A549 (cell line): Measurements from ENCODE around the gene FOXO3. TPM values are rescaled to one million over a fixed set of nuclear protein-coding genes. Genes with fewer than 3 reads are reported as not detected.
A peak's percentile ranks its signal among the peaks of the same experiment; 100 is the strongest.

ENCODE experiments used
- ATAC-seq, 2 experiments: fragments of 200-7000 bp in 1 of 2; fragments of >200 bp in 1 of 2; cut with Nextera tagmentation in 1 of 2; cut with Tn5 transposase in 1 of 2; 3 replicates each; pipeline versions ENCODE4 v1.8.0 to v1.9.1; 2018 to 2020; ENCODE audit warnings: mild to moderate bottlenecking in 1 of 2, moderate library complexity in 1 of 2
- CTCF ChIA-PET: fragments of 300-600 bp; sonication (Branson Sonifier 250); formaldehyde crosslinking; extraction: SDS; loops from one replicate; lab custom pipeline; 2021; ENCODE audit warnings: antibody characterized with exemption, inconsistent platforms; lab: Yijun Ruan, JAX
- POLR2A ChIA-PET: fragments of 350-600 bp; formaldehyde crosslinking; extraction: SDS; loops from one replicate; lab custom pipeline; 2021; ENCODE audit warnings: antibody characterized with exemption, inconsistent platforms; lab: Yijun Ruan, JAX
- DNase-seq, 2 experiments: peaks; one replicate each; pipeline versions ENCODE4 v3.0.0 to v3.0.0-alpha.2; 2011 to 2016; ENCODE audit warnings: low read depth in 1 of 2, low spot score in 1 of 2
- FAIRE-seq: peaks from 2 replicates; lab custom pipeline; 2011; peaks lifted over from hg19 to GRCh38; lab: Jason Lieb, UNC
- H3K27ac ChIP-seq, 2 experiments: fragments of >200 bp; sonication (Bioruptor Twin); formaldehyde crosslinking; 3 replicates each; pipeline ENCODE4 v1.5.1; 2016 to 2017
- H3K4me1 ChIP-seq: fragments of >200 bp; sonication (Bioruptor Twin); formaldehyde crosslinking; 3 replicates; pipeline ENCODE4 v1.6.1; 2016
- H3K4me2 ChIP-seq: fragments of >200 bp; sonication (Bioruptor Twin); formaldehyde crosslinking; 3 replicates; pipeline ENCODE4 v1.6.1; 2016
- H3K4me3 ChIP-seq: fragments of >200 bp; sonication (Bioruptor Twin); formaldehyde crosslinking; 3 replicates; pipeline ENCODE4 v1.5.1; 2016
- H3K9me3 ChIP-seq: fragments of >200 bp; sonication (Bioruptor Twin); formaldehyde crosslinking; 3 replicates; pipeline ENCODE4 v1.6.1; 2016
- BHLHE40 ChIP-seq: IDR thresholded peaks from 2 replicates; pipeline ENCODE4 v1.6.1; 2012; ENCODE audit warnings: low read depth, low read length, inconsistent platforms
- CBX2 ChIP-seq: fragments of 200-600 bp; sonication (generic); IDR thresholded peaks from 2 replicates; pipeline ENCODE4 v1.6.1; 2016; ENCODE audit warnings: low read depth, mild to moderate bottlenecking, borderline replicate concordance
- CBX8 ChIP-seq: fragments of 200-600 bp; sonication (generic); IDR thresholded peaks from 2 replicates; pipeline ENCODE4 v1.6.1; 2016
- CEBPB ChIP-seq, 2 experiments: fragments of >200 bp in 1 of 2; sonication (Bioruptor Twin) in 1 of 2; formaldehyde crosslinking in 1 of 2; IDR thresholded peaks; 2 replicates each; pipeline ENCODE4 v1.6.1; 2012 to 2016
- EHF ChIP-seq: fragments of 250-450 bp; sonication (Bioruptor Pico); IDR thresholded peaks from 2 replicates; pipeline ENCODE4 v1.5.0; 2020; ENCODE audit warnings: mild to moderate bottlenecking
- EHMT2 ChIP-seq: fragments of 200-600 bp; sonication (generic); IDR thresholded peaks from 2 replicates; pipeline ENCODE4 v1.6.1; 2016; ENCODE audit warnings: antibody characterized with exemption, low read depth, mild to moderate bottlenecking, moderate library complexity
- EP300 ChIP-seq, 2 experiments: fragments of >200 bp; sonication (Bioruptor Twin); formaldehyde crosslinking; IDR thresholded peaks; 2 replicates in 1 of 2; 3 replicates in 1 of 2; pipeline ENCODE4 v1.6.1; 2016 to 2017
- FOSB ChIP-seq: fragments of 250-450 bp; sonication (Bioruptor Pico); IDR thresholded peaks from 2 replicates; pipeline ENCODE4 v1.5.0; 2020; ENCODE audit warnings: mild to moderate bottlenecking, moderate library complexity
- HOXB5 ChIP-seq: fragments of 250-450 bp; sonication (Bioruptor Pico); IDR thresholded peaks from 2 replicates; pipeline ENCODE4 v1.5.0; 2020; ENCODE audit warnings: mild to moderate bottlenecking, moderate library complexity
- JUN ChIP-seq, 2 experiments: fragments of >200 bp; sonication (Bioruptor Twin); formaldehyde crosslinking; IDR thresholded peaks; 2 replicates in 1 of 2; 3 replicates in 1 of 2; pipeline ENCODE4 v1.6.1; 2016 to 2017
- KDM1A ChIP-seq: fragments of 200-600 bp; sonication (generic); IDR thresholded peaks from 2 replicates; pipeline ENCODE4 v1.6.1; 2016; ENCODE audit warnings: low read depth, mild to moderate bottlenecking
- KDM5A ChIP-seq: fragments of 200-600 bp; sonication (generic); IDR thresholded peaks from 2 replicates; pipeline ENCODE4 v1.6.1; 2016; ENCODE audit warnings: antibody characterized with exemption, mild to moderate bottlenecking
- MAZ ChIP-seq: fragments of 150-350 bp; IDR thresholded peaks from 2 replicates; pipeline ENCODE4 v1.6.1; 2014; ENCODE audit warnings: antibody characterized with exemption, low read depth, low read length, borderline replicate concordance
- MYC ChIP-seq: IDR thresholded peaks from 2 replicates; pipeline ENCODE4 v1.6.1; 2012; ENCODE audit warnings: mild to moderate bottlenecking, inconsistent platforms, low read length, improper control_type of control experiment, borderline replicate concordance
- NPAS2 ChIP-seq: fragments of 250-450 bp; sonication (Bioruptor Pico); IDR thresholded peaks from 2 replicates; pipeline ENCODE4 v1.8.0; 2022; ENCODE audit warnings: mild to moderate bottlenecking, moderate library complexity, borderline replicate concordance
- TFCP2L1 ChIP-seq: fragments of 250-450 bp; sonication (Bioruptor Pico); IDR thresholded peaks from 2 replicates; pipeline ENCODE4 v1.5.0; 2021; ENCODE audit warnings: mild to moderate bottlenecking
- TP53 ChIP-seq: fragments of 250-450 bp; sonication (Bioruptor Pico); IDR thresholded peaks from 2 replicates; pipeline ENCODE4 v1.5.0; 2021; ENCODE audit warnings: mild to moderate bottlenecking, moderate library complexity
- ZC3H11A ChIP-seq: fragments of 450-650 bp; IDR thresholded peaks from 2 replicates; pipeline ENCODE4 v1.6.1; 2014; ENCODE audit warnings: antibody characterized with exemption, mild to moderate bottlenecking
- ZFP36 ChIP-seq: fragments of 450-650 bp; IDR thresholded peaks from 2 replicates; pipeline ENCODE4 v1.6.1; 2014; ENCODE audit warnings: borderline replicate concordance; ENCODE audit not compliant: partially characterized antibody
- ZNF302 ChIP-seq: fragments of 250-450 bp; sonication (Bioruptor Pico); IDR thresholded peaks from 2 replicates; pipeline ENCODE4 v1.9.0; 2021; ENCODE audit warnings: inconsistent platforms, mild to moderate bottlenecking, moderate library complexity
- WGBS: methylation state at CpG from one replicate; pipeline ENCODE4 v1.1.6; 2017; ENCODE audit errors: missing lambda C conversion rate; 5-methylcytosine and 5-hydroxymethylcytosine counted together
- polyA plus RNA-seq, 4 experiments: library from polyadenylated mRNA; depleted of rRNA in 3 of 4; stranded (reverse); fragments of >200 nt; fragmentation: RNase III in 1 of 4; extraction: RNeasy Plus Mini Kit Qiagen cat#74134 plus additional on column Dnase treatment in 1 of 4; gene quantifications; 2 replicates in 3 of 4; 3 replicates in 1 of 4; pipeline ENCODE4 v1.2.3, GENCODE V29; 2011 to 2017
- TF ChIP-seq, protein P1 (sequence below): fragments of >200 bp; sonication (Bioruptor Twin); formaldehyde crosslinking; IDR thresholded peaks from 3 replicates; pipeline ENCODE4 v1.5.1; 2016
- TF ChIP-seq, protein P2 (sequence below): fragments of 200-600 bp; sonication (generic); IDR thresholded peaks from 2 replicates; pipeline ENCODE4 v1.6.1; 2016; ENCODE audit warnings: antibody characterized with exemption, mild to moderate bottlenecking, moderate library complexity
- TF ChIP-seq, protein P3 (sequence below): fragments of >200 bp; sonication (Bioruptor Twin); formaldehyde crosslinking; IDR thresholded peaks from 2 replicates; pipeline ENCODE4 v1.6.1; 2016
- TF ChIP-seq, protein P4 (sequence below): fragments of 450-650 bp; IDR thresholded peaks from 2 replicates; pipeline ENCODE4 v1.6.1; 2014; ENCODE audit warnings: antibody characterized with exemption

The FOXO3 gene
- polyA plus RNA-seq, 2 of the 4 experiments (the other 2 are of a cell fraction), result 4.6 to 7.5 TPM

DNA sequence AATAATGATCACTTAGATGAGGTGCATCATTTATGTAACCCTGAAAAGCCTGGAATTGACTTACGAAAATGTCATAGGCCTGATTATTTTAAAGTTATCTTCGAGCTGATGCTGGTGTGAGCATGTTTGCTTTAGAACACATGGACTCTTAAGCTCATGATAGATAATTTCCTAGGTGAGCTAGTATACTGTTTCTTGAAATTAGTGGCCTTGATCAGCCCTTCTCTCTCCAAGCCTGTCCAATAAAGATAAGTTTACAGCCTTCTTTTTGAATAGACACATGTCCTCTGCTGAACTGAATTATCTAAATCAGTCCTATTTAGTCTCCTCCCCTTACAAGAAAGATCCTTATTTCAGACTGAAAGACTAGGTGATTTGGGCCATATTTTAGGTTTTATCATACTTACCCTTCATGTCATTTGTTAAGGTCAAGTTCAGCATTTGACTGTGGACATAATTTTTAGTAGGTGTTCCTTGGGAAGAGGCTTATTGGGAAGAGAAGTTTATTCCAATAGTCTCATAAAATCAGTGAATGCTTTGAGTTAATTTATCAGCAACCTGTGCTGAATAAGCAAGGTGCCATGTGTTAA lies 15.3 kb downstream of the FOXO3 start:
- POLR2A ChIA-PET, result no interaction called here
- WGBS, result 84% methylated on average over 2 of the region's 2 CpGs
- Histone ChIP-seq H3K4me1 (peaks cover 14% of the 10 kb centered on the region), H3K4me2 (no peak overlapping the region), H3K4me3 (no peak overlapping the region), H3K9me3 (no peaks in the 10 kb centered on the region), H3K27ac (no peak overlapping the region)
- DNase-seq (no peak), FAIRE-seq (no peak), ATAC-seq (no peak)
- TF ChIP-seq, protein P1, sequence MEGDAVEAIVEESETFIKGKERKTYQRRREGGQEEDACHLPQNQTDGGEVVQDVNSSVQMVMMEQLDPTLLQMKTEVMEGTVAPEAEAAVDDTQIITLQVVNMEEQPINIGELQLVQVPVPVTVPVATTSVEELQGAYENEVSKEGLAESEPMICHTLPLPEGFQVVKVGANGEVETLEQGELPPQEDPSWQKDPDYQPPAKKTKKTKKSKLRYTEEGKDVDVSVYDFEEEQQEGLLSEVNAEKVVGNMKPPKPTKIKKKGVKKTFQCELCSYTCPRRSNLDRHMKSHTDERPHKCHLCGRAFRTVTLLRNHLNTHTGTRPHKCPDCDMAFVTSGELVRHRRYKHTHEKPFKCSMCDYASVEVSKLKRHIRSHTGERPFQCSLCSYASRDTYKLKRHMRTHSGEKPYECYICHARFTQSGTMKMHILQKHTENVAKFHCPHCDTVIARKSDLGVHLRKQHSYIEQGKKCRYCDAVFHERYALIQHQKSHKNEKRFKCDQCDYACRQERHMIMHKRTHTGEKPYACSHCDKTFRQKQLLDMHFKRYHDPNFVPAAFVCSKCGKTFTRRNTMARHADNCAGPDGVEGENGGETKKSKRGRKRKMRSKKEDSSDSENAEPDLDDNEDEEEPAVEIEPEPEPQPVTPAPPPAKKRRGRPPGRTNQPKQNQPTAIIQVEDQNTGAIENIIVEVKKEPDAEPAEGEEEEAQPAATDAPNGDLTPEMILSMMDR, result no peak
- TF ChIP-seq KDM1A (no peak), FOSB (CRISPR knock-in tag) (no peak), CBX8 (no peak), TP53 (CRISPR knock-in tag) (no peak), EP300 (IDR thresholded peaks at IDR 0.05) (no peak), CBX2 (no peak), EHF (CRISPR knock-in tag) (no peak), CEBPB (IDR thresholded peaks at IDR 0.05) (no peak)
- TF ChIP-seq, protein P2, sequence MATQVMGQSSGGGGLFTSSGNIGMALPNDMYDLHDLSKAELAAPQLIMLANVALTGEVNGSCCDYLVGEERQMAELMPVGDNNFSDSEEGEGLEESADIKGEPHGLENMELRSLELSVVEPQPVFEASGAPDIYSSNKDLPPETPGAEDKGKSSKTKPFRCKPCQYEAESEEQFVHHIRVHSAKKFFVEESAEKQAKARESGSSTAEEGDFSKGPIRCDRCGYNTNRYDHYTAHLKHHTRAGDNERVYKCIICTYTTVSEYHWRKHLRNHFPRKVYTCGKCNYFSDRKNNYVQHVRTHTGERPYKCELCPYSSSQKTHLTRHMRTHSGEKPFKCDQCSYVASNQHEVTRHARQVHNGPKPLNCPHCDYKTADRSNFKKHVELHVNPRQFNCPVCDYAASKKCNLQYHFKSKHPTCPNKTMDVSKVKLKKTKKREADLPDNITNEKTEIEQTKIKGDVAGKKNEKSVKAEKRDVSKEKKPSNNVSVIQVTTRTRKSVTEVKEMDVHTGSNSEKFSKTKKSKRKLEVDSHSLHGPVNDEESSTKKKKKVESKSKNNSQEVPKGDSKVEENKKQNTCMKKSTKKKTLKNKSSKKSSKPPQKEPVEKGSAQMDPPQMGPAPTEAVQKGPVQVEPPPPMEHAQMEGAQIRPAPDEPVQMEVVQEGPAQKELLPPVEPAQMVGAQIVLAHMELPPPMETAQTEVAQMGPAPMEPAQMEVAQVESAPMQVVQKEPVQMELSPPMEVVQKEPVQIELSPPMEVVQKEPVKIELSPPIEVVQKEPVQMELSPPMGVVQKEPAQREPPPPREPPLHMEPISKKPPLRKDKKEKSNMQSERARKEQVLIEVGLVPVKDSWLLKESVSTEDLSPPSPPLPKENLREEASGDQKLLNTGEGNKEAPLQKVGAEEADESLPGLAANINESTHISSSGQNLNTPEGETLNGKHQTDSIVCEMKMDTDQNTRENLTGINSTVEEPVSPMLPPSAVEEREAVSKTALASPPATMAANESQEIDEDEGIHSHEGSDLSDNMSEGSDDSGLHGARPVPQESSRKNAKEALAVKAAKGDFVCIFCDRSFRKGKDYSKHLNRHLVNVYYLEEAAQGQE, result no peak
- CTCF ChIA-PET, result no interaction called here

DNA sequence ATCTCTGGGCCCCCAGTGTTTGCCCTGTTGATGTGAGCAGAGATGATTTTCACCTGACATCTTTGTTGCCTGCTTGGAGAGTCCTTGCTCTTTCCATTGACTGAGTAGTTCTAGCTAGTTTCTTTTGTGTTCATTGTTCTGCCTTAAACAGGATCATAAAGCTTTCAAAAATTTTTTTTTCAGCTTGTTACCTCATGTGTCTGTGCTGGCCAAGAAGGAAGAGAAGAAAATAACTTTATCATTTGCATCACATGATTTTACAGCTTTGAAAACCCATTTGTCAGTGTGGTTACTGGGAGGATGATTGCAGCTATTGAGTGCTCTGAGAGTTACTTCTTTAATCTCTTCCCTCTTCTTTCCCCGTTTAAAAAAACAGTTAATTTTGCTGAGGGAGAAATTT lies 16.0 kb downstream of the FOXO3 start:
- no peaks in the 10 kb centered on the region for H3K9me3 ChIP-seq
- CTCF ChIA-PET, result interaction anchor here (1.0 to 1.3 kb wide), 2 partner anchors 192 to 193 kb away, joined by 3 read pairs; no protein-coding TSS in a partner anchor
- no peak overlapping the region for H3K4me2 ChIP-seq
- ATAC-seq (no peak), DNase-seq (no peak), FAIRE-seq (no peak)
- POLR2A ChIA-PET, result interaction anchor here (0.8 kb wide), 1 partner anchor 16 kb away, joined by 3 read pairs; the partner anchor contains the start of gene FOXO3
- WGBS, result 71% methylated on average over 1 of the region's 1 CpG
- no peak for TF ChIP-seq HOXB5 (CRISPR knock-in tag)
- no peak for TF ChIP-seq CEBPB (IDR thresholded peaks at IDR 0.05)
- no peak for TF ChIP-seq NPAS2
- TF ChIP-seq ZNF302 (CRISPR knock-in tag), result no peak
- TF ChIP-seq ZFP36, result no peak
- TF ChIP-seq MAZ, result no peak
- TF ChIP-seq, protein P3, sequence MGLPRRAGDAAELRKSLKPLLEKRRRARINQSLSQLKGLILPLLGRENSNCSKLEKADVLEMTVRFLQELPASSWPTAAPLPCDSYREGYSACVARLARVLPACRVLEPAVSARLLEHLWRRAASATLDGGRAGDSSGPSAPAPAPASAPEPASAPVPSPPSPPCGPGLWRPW, result no peak
- H3K4me1 ChIP-seq, result peaks cover 21% of the 10 kb centered on the region
- no peak overlapping the region for H3K4me3 ChIP-seq
- H3K27ac ChIP-seq, result no peak overlapping the region

DNA sequence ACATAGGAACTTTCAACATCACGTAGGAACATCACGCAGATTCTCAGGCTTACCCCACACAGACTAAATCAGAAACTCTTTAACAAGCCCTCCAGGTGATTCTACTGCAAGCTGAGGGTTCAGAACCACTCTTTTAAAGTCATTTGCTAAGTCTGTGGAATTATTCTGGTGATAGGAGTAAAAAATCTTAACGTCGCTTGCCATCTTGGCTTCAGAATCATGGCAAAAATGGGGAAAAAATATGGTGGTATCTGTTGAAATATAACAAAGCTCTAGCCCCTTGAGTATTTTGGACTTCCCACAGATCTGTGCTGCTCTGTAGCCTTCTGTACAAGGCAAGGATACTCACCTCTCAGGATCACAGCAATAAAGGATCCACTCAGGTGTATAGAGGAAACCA lies 17.4 kb downstream of the FOXO3 start:
- 0 out of 3 replicates have a peak overlapping the region, but pooled peaks have one; percentile 8 for H3K4me2 ChIP-seq
- no peak overlapping the region for H3K27ac ChIP-seq
- H3K4me3 ChIP-seq, result no peak overlapping the region
- CTCF ChIA-PET, result no interaction called here
- ATAC-seq, result no peak
- TF ChIP-seq EHMT2 (no peak), ZC3H11A (no peak), TP53 (CRISPR knock-in tag) (no peak), MAZ (no peak), BHLHE40 (no peak), EHF (CRISPR knock-in tag) (no peak), JUN (IDR thresholded peaks at IDR 0.05) (no peak), KDM5A (no peak), ZNF302 (CRISPR knock-in tag) (no peak), TFCP2L1 (no peak), MYC (no peak)
- TF ChIP-seq, protein P1, result no peak
- TF ChIP-seq, protein P4, sequence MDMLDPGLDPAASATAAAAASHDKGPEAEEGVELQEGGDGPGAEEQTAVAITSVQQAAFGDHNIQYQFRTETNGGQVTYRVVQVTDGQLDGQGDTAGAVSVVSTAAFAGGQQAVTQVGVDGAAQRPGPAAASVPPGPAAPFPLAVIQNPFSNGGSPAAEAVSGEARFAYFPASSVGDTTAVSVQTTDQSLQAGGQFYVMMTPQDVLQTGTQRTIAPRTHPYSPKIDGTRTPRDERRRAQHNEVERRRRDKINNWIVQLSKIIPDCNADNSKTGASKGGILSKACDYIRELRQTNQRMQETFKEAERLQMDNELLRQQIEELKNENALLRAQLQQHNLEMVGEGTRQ, result no peak
- peaks cover 27% of the 10 kb centered on the region for H3K4me1 ChIP-seq
- DNase-seq, result no peak
- no peaks in the 10 kb centered on the region for H3K9me3 ChIP-seq
- no peak for FAIRE-seq
- 98% methylated on average over 4 of the region's 4 CpGs for WGBS
- POLR2A ChIA-PET, result no interaction called here
